VCaP (cell line): Measurements from ENCODE around the gene PYCR2.

Source experiments
- H3K27ac ChIP-seq: fragments of 450-650 bp; 2 replicates; pipeline ENCODE4 v1.5.1; 2017
- TF ChIP-seq, protein P1 (sequence below): fragments of 450-650 bp; conservative IDR thresholded peaks from 2 replicates; pipeline ENCODE4 v1.5.1; 2017; ENCODE audit warnings: mild to moderate bottlenecking, moderate library complexity

Gene PYCR2

DNA sequence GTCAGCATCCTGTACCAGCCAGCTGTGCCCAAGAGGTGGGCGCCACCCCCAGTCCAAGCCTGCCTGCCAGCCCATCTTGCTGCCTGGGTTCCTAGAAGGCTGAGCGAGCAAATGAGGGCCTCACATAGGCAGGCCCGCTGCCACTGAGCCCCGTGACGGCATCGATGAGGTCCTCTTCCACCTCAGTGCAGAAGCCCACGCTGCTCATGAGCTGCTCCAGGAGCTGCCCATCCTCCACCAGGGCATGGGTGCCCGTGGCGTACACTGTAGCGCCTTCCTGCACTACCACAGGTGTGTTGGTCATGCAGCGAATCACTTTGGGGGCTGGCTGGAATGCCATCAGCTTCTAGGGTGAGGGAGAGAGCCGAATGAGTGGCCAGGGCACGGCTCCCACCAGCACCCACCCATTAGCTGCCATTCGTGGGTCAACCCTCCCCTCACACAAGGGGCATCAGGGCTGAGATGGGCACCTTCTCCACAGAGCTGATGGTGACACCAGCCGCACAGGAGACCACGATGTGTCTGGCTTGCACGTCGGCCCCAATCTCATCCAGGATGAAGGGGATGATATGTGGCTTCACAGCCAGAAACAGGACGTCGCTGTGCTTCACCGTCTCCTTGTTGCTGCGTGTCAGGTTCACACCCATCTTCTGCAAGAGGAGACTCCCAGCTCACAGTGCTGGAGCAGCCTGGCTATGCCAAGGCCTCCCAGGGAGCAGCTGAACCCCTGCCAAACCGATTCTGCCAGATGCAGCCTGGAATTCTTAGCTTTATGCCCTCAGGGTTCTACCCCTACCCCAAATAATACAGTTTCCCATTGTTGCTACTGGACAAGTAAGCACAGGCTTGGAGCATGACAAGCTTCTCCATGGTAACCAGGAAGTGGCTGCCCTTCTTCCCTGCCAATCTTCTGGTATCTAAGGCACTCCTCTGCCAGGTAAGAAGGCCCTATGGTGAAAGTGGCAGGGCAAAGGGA, 2.0 kb downstream of the PYCR2 start:
- TF ChIP-seq, protein P1, sequence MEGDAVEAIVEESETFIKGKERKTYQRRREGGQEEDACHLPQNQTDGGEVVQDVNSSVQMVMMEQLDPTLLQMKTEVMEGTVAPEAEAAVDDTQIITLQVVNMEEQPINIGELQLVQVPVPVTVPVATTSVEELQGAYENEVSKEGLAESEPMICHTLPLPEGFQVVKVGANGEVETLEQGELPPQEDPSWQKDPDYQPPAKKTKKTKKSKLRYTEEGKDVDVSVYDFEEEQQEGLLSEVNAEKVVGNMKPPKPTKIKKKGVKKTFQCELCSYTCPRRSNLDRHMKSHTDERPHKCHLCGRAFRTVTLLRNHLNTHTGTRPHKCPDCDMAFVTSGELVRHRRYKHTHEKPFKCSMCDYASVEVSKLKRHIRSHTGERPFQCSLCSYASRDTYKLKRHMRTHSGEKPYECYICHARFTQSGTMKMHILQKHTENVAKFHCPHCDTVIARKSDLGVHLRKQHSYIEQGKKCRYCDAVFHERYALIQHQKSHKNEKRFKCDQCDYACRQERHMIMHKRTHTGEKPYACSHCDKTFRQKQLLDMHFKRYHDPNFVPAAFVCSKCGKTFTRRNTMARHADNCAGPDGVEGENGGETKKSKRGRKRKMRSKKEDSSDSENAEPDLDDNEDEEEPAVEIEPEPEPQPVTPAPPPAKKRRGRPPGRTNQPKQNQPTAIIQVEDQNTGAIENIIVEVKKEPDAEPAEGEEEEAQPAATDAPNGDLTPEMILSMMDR, result no peak
- H3K27ac ChIP-seq, result peak overlapping the region; percentile 92; the same call in 1 of the 2 replicates

DNA sequence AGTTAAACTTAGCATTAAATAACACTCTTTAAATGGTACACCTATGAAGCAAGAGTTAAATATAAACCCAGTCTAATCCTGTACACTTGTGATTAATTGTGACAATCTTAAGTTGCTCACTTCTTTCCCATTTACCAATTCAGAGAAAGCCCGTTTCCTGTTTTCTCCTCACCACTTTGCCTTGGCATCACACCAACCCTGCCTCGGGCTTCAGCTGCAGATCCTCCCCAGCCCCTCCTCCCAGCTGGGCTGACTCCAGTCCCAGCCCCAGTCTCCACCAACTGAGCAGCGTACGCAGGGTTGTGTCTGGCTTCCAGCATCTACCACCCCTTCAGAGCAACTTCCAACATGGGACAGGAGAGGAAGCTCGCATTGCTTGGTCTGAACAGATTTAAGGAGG, 4.1 kb downstream of the PYCR2 start:
- peak overlapping the region; percentile 64 for H3K27ac ChIP-seq
- TF ChIP-seq, protein P1, result no peak

DNA sequence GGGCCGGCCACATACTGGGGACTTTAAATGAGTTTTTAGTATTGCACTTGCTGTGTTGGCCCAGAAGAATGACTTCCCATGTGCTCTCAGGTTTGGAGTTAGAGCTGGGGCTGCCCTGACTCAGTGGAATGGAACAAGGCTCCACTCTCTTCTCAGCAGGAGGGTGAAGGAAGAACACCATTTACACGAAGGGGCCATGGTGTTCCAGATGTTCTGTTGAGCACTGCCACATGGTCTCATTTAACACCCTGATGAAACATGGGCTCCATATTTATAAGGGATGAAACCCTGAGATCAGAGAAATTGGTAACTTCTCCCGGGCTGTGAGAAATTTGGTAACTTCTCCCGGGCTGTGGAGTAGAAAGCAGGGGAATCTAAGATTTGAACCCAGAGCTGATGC, 5.8 kb downstream of the PYCR2 start:
- TF ChIP-seq, protein P1, result no peak
- no peak overlapping the region for H3K27ac ChIP-seq

DNA sequence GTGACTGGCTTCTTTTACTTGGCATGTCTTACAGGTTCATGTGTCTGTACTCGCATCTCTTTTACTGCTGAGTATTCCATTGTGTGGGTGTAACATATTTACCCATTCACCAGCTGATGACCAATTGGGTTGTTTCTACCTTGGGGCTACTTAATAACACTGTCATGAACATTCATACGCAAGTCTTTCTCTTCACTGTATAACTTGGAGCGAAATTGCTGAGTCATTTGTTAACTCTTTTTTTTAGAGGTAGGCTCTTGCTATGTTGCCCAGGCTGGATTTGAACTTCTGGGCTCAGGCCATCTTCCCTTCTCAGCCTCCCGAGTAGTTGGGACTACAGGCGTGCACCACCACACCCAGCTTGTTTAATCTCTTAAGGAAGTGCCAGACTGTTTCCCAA, 6.5 kb downstream of the PYCR2 start:
- H3K27ac ChIP-seq, result no peak overlapping the region
- TF ChIP-seq, protein P1, result no peak

DNA sequence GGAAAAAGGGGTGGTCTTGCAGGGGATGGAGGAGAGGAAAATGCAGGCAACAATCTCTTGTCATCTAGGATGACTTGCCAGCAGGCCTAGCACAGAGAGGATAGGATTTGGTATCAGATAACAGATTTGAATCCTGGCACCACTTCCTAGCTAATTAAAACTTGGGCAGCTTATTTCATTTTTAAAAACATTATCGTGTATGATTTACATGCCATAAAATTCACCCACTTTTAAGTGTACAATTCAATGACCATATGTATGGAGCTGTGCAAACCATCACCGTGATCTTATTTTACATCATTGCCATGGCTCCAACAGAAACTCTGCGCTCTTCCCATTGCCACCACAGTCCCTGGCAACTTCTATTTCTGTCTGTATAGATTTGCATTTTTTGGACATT, 6.9 kb downstream of the PYCR2 start:
- TF ChIP-seq, protein P1, result no peak
- H3K27ac ChIP-seq, result no peak overlapping the region

DNA sequence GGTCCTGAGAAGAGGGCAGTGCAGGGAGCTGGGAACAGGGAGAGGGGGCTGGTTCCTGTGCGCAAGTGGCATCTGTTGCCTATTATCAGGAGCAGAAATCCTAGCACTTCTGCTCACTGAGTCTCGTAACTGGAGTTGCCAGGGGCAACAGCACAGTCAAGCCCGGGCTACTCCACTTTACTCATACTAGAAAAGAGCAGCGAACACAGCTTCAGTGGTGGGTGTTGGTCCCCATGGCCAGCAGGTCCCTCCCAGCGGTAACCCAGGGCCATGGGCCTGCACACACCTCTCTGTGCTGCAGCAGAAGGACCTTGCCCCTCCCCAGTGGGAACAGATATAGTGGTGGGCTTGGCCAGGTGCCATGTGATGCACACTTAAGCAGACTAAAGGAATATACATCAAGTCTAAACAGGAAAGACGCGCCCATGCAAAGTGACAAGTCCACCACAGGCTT, 8.5 kb downstream of the PYCR2 start:
- TF ChIP-seq, protein P1, result no peak
- no peak overlapping the region for H3K27ac ChIP-seq

DNA sequence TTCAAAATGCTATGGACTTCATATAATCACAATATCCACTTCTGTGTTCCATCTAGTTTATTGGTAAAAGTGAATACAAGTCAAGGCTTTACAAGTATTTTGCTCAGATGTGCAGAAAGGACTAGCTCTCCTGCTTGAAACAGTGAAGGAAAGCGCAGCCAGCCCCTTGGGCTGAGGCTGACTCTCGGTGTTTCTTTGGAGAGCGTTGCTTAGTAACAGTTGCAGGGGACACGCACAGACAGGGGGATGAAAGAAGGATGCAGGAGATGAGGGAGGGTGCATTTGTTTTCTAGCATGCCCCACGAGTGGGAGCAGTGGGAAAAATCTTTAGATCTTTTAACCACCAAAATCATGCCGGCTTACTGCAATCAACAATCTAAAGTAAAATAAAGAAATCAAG, 9.1 kb downstream of the PYCR2 start:
- TF ChIP-seq, protein P1, result no peak
- no peak overlapping the region for H3K27ac ChIP-seq
